Activated CD4-positive, CD25-positive, alpha-beta regulatory T cell treated with anti-CD3 and anti-CD28 coated beads, Interleukin-2, amount 50 U/mL, for 16 hours (primary cell): ENCODE measurements around the gene GPAM.
"Not testable (repeated sequence)": the region's sequence is repeated elsewhere in the genome, so short reads cannot be mapped to it uniquely, and the experiment has no call there.

Experiments used
- DNase-seq: peaks from one replicate; pipeline ENCODE4 v3.0.0-alpha.2; 2020; ENCODE audit warnings: low read depth, low spot score

Gene GPAM

GRCh38 chr10:112135604-112136003, 48.0 kb downstream of the GPAM start:
- DNase-seq, result no peak

GRCh38 chr10:112132435-112132834, 51.1 kb downstream of the GPAM start:
- no peak for DNase-seq

GRCh38 chr10:112131996-112132395, 51.6 kb downstream of the GPAM start:
- no peak for DNase-seq

GRCh38 chr10:112131346-112131745, 52.2 kb downstream of the GPAM start:
- DNase-seq, result no peak

GRCh38 chr10:112126901-112127300, 56.7 kb downstream of the GPAM start:
- no peak for DNase-seq

GRCh38 chr10:112126172-112126571, 57.4 kb downstream of the GPAM start:
- DNase-seq, result no peak

- no peak for DNase-seq
Measured at GRCh38 chr10:112124866-112125265, 58.7 kb downstream of the GPAM start.

GRCh38 chr10:112122827-112123226, 60.7 kb downstream of the GPAM start:
- no peak for DNase-seq

GRCh38 chr10:112120491-112120890, 63.1 kb downstream of the GPAM start:
- no peak for DNase-seq

- DNase-seq, result no peak
Measured at GRCh38 chr10:112115781-112116385, 67.7 kb downstream of the GPAM start.

- not testable (repeated sequence) for DNase-seq
Measured at GRCh38 chr10:112109779-112110178, 73.8 kb downstream of the GPAM start.
